HCT116 (cell line): ENCODE data around the gene PSMA8.

Experiments used
- ELF1 ChIP-seq: IDR thresholded peaks from 2 replicates; pipeline ENCODE4 v1.6.1; 2012; ENCODE audit warnings: low read depth, borderline replicate concordance
- EZH2phosphoT487 ChIP-seq: fragments of 200-600 bp; IDR thresholded peaks from 2 replicates; pipeline ENCODE4 v1.6.1; 2018; ENCODE audit warnings: antibody characterized with exemption, borderline replicate concordance
- POLR2A ChIP-seq: IDR thresholded peaks from 2 replicates; pipeline ENCODE4 v1.7.0; 2011; ENCODE audit warnings: borderline replicate concordance; ENCODE audit not compliant: insufficient read depth, insufficient read length; ENCODE audit errors: extremely low read depth
- POLR2AphosphoS5 ChIP-seq: IDR thresholded peaks from 2 replicates; pipeline ENCODE4 v1.6.1; 2011; ENCODE audit warnings: mild to moderate bottlenecking, low read depth, low read length, moderate library complexity
- SRF ChIP-seq: IDR thresholded peaks from 2 replicates; pipeline ENCODE4 v1.6.1; 2012; ENCODE audit warnings: low read depth
- TCF7L2 ChIP-seq: IDR thresholded peaks from 2 replicates; pipeline ENCODE4 v1.7.0; 2011; ENCODE audit warnings: borderline replicate concordance, inconsistent platforms; ENCODE audit not compliant: insufficient read depth, insufficient read length; ENCODE audit errors: extremely low read depth
- TF ChIP-seq, protein P1 (sequence below), 3 experiments: fragments of 200-600 bp in 1 of 3; sonication (generic) in 1 of 3; IDR thresholded peaks in 2 of 3; conservative IDR thresholded peaks in 1 of 3; 2 replicates each; pipeline ENCODE4 v1.5.1; 2012 to 2017; ENCODE audit warnings: low read depth in 2 of 3, low read length in 2 of 3, antibody characterized with exemption in 1 of 3, borderline replicate concordance in 1 of 3, control low read depth in 1 of 3, mild to moderate bottlenecking in 1 of 3, mixed read lengths in 1 of 3, mixed run types in 1 of 3, moderate library complexity in 1 of 3; ENCODE audit not compliant: insufficient read depth in 1 of 3
- TF ChIP-seq, protein P2 (sequence below): IDR thresholded peaks from 2 replicates; pipeline ENCODE4 v1.6.1; 2012; ENCODE audit warnings: low read depth

DNA sequence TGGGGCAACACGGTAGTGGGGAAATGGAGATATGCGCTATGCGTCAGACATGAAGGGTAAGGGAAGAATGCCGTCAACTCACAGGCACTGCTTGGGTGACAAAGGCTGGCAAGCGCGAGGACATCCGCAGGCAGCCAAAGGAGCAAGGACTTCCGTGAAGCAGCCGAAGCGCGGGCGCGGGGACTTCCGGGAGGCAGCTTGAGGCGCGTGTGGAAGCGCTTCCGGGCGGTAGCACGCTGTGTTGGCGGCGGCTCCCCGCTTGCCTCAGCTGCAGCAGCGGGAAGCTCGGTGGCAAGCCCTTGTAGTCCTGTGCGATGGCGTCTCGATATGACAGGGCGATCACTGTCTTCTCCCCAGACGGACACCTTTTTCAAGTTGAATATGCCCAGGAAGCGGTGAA, at the start of gene PSMA8:
- TF ChIP-seq, protein P1, sequence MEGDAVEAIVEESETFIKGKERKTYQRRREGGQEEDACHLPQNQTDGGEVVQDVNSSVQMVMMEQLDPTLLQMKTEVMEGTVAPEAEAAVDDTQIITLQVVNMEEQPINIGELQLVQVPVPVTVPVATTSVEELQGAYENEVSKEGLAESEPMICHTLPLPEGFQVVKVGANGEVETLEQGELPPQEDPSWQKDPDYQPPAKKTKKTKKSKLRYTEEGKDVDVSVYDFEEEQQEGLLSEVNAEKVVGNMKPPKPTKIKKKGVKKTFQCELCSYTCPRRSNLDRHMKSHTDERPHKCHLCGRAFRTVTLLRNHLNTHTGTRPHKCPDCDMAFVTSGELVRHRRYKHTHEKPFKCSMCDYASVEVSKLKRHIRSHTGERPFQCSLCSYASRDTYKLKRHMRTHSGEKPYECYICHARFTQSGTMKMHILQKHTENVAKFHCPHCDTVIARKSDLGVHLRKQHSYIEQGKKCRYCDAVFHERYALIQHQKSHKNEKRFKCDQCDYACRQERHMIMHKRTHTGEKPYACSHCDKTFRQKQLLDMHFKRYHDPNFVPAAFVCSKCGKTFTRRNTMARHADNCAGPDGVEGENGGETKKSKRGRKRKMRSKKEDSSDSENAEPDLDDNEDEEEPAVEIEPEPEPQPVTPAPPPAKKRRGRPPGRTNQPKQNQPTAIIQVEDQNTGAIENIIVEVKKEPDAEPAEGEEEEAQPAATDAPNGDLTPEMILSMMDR (IDR thresholded peaks at IDR 0.05 in 2 of 3, conservative IDR thresholded peaks at IDR 0.05 in 1 of 3; ENCODE audit: borderline replicate concordance in 1 of 3, insufficient read depth in 1 of 3, low read depth in 2 of 3, low read length in 2 of 3): no peak
- TF ChIP-seq SRF (no peak), POLR2A (no peak), TCF7L2 (no peak), EZH2phosphoT487 (no peak), ELF1 (no peak), POLR2AphosphoS5 (no peak)
- TF ChIP-seq, protein P2, sequence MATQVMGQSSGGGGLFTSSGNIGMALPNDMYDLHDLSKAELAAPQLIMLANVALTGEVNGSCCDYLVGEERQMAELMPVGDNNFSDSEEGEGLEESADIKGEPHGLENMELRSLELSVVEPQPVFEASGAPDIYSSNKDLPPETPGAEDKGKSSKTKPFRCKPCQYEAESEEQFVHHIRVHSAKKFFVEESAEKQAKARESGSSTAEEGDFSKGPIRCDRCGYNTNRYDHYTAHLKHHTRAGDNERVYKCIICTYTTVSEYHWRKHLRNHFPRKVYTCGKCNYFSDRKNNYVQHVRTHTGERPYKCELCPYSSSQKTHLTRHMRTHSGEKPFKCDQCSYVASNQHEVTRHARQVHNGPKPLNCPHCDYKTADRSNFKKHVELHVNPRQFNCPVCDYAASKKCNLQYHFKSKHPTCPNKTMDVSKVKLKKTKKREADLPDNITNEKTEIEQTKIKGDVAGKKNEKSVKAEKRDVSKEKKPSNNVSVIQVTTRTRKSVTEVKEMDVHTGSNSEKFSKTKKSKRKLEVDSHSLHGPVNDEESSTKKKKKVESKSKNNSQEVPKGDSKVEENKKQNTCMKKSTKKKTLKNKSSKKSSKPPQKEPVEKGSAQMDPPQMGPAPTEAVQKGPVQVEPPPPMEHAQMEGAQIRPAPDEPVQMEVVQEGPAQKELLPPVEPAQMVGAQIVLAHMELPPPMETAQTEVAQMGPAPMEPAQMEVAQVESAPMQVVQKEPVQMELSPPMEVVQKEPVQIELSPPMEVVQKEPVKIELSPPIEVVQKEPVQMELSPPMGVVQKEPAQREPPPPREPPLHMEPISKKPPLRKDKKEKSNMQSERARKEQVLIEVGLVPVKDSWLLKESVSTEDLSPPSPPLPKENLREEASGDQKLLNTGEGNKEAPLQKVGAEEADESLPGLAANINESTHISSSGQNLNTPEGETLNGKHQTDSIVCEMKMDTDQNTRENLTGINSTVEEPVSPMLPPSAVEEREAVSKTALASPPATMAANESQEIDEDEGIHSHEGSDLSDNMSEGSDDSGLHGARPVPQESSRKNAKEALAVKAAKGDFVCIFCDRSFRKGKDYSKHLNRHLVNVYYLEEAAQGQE: no peak
